ENCODE measurements around the gene ARPC1B.

GRCh38 chr7:99422186-99422585 is 47.7 kb downstream of the ARPC1B start:
- TF ChIP-seq, protein P1, sequence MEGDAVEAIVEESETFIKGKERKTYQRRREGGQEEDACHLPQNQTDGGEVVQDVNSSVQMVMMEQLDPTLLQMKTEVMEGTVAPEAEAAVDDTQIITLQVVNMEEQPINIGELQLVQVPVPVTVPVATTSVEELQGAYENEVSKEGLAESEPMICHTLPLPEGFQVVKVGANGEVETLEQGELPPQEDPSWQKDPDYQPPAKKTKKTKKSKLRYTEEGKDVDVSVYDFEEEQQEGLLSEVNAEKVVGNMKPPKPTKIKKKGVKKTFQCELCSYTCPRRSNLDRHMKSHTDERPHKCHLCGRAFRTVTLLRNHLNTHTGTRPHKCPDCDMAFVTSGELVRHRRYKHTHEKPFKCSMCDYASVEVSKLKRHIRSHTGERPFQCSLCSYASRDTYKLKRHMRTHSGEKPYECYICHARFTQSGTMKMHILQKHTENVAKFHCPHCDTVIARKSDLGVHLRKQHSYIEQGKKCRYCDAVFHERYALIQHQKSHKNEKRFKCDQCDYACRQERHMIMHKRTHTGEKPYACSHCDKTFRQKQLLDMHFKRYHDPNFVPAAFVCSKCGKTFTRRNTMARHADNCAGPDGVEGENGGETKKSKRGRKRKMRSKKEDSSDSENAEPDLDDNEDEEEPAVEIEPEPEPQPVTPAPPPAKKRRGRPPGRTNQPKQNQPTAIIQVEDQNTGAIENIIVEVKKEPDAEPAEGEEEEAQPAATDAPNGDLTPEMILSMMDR (IDR thresholded peaks at IDR 0.05; ENCODE audit: low read depth, low read length, missing input control), result no peak
- TF ChIP-seq JUND (IDR thresholded peaks at IDR 0.05) (no peak), RXRA (IDR thresholded peaks at IDR 0.05) (no peak), HNF4G (IDR thresholded peaks at IDR 0.05) (no peak), ATF3 (IDR thresholded peaks at IDR 0.05) (no peak), YY1 (IDR thresholded peaks at IDR 0.05) (no peak), EGR1 (IDR thresholded peaks at IDR 0.05; ENCODE audit: low read depth in 2 of 2) (no peak), FOXA1 (IDR thresholded peaks at IDR 0.05) (no peak), SP1 (IDR thresholded peaks at IDR 0.05) (no peak), GABPA (IDR thresholded peaks at IDR 0.05 in 1 of 2, conservative IDR thresholded peaks at IDR 0.05 in 1 of 2) (no peak), TAF1 (conservative IDR thresholded peaks at IDR 0.05) (no peak), MAX (IDR thresholded peaks at IDR 0.05) (no peak)
- TF ChIP-seq, protein P2, sequence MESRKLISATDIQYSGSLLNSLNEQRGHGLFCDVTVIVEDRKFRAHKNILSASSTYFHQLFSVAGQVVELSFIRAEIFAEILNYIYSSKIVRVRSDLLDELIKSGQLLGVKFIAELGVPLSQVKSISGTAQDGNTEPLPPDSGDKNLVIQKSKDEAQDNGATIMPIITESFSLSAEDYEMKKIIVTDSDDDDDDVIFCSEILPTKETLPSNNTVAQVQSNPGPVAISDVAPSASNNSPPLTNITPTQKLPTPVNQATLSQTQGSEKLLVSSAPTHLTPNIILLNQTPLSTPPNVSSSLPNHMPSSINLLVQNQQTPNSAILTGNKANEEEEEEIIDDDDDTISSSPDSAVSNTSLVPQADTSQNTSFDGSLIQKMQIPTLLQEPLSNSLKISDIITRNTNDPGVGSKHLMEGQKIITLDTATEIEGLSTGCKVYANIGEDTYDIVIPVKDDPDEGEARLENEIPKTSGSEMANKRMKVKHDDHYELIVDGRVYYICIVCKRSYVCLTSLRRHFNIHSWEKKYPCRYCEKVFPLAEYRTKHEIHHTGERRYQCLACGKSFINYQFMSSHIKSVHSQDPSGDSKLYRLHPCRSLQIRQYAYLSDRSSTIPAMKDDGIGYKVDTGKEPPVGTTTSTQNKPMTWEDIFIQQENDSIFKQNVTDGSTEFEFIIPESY (IDR thresholded peaks at IDR 0.05), result no peak
- TF ChIP-seq, protein P3, sequence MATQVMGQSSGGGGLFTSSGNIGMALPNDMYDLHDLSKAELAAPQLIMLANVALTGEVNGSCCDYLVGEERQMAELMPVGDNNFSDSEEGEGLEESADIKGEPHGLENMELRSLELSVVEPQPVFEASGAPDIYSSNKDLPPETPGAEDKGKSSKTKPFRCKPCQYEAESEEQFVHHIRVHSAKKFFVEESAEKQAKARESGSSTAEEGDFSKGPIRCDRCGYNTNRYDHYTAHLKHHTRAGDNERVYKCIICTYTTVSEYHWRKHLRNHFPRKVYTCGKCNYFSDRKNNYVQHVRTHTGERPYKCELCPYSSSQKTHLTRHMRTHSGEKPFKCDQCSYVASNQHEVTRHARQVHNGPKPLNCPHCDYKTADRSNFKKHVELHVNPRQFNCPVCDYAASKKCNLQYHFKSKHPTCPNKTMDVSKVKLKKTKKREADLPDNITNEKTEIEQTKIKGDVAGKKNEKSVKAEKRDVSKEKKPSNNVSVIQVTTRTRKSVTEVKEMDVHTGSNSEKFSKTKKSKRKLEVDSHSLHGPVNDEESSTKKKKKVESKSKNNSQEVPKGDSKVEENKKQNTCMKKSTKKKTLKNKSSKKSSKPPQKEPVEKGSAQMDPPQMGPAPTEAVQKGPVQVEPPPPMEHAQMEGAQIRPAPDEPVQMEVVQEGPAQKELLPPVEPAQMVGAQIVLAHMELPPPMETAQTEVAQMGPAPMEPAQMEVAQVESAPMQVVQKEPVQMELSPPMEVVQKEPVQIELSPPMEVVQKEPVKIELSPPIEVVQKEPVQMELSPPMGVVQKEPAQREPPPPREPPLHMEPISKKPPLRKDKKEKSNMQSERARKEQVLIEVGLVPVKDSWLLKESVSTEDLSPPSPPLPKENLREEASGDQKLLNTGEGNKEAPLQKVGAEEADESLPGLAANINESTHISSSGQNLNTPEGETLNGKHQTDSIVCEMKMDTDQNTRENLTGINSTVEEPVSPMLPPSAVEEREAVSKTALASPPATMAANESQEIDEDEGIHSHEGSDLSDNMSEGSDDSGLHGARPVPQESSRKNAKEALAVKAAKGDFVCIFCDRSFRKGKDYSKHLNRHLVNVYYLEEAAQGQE (IDR thresholded peaks at IDR 0.05), result no peak

All from liver (tissue), 3 donors.